NB4 (cell line): Measurements from ENCODE around the gene TMEM125.

Experiments used
- MAX ChIP-seq: IDR thresholded peaks from 2 replicates; pipeline ENCODE4 v1.6.1; 2011; ENCODE audit warnings: low read depth, low read length
- MYC ChIP-seq: IDR thresholded peaks from 2 replicates; pipeline ENCODE4 v1.6.1; 2011; ENCODE audit warnings: low read depth, low read length
- POLR2A ChIP-seq: IDR thresholded peaks from 2 replicates; pipeline ENCODE4 v1.6.1; 2011; ENCODE audit warnings: mild to moderate bottlenecking; ENCODE audit not compliant: insufficient read length; ENCODE audit errors: extremely low read depth
- TF ChIP-seq, protein P1 (sequence below): IDR thresholded peaks from one replicate; pipeline ENCODE4 v1.5.1; 2012; ENCODE audit warnings: low read depth, low read length

- TF ChIP-seq, protein P1, sequence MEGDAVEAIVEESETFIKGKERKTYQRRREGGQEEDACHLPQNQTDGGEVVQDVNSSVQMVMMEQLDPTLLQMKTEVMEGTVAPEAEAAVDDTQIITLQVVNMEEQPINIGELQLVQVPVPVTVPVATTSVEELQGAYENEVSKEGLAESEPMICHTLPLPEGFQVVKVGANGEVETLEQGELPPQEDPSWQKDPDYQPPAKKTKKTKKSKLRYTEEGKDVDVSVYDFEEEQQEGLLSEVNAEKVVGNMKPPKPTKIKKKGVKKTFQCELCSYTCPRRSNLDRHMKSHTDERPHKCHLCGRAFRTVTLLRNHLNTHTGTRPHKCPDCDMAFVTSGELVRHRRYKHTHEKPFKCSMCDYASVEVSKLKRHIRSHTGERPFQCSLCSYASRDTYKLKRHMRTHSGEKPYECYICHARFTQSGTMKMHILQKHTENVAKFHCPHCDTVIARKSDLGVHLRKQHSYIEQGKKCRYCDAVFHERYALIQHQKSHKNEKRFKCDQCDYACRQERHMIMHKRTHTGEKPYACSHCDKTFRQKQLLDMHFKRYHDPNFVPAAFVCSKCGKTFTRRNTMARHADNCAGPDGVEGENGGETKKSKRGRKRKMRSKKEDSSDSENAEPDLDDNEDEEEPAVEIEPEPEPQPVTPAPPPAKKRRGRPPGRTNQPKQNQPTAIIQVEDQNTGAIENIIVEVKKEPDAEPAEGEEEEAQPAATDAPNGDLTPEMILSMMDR, result no peak
- no peak for TF ChIP-seq MAX
- no peak for TF ChIP-seq POLR2A
- TF ChIP-seq MYC, result no peak
Observed at GRCh38 chr1:43266881-43267280, 2.9 kb upstream of the TMEM125 start.
